Gastroesophageal sphincter (tissue), 4 donors: ENCODE results near the gene CENPT. TPM values are rescaled to one million over a fixed set of nuclear protein-coding genes. Genes with fewer than 3 reads are reported as not detected.

Experiments
- ATAC-seq: fragments of 150-250 bp; one replicate; pipeline ENCODE4 v1.9.1; 2016; ENCODE audit warnings: mild to moderate bottlenecking, moderate library complexity
- H3K27ac ChIP-seq, 4 donors: fragments of 200-600 bp; sonication (generic) in 3 of 4; 1 replicate in 3 of 4; 2 replicates in 1 of 4; pipeline ENCODE4 v1.5.1; 2016 to 2019
- H3K27me3 ChIP-seq: fragments of 200-600 bp; sonication (generic); one replicate; pipeline ENCODE4 v1.5.1; 2019
- H3K36me3 ChIP-seq, 2 donors: fragments of 200-600 bp; sonication (generic); one replicate each; pipeline ENCODE4 v1.5.1; 2019; ENCODE audit warnings: control low read depth in 1 of 2
- H3K4me1 ChIP-seq, 3 donors: fragments of 200-600 bp; sonication (generic); 1 replicate in 2 of 3; 2 replicates in 1 of 3; pipeline ENCODE4 v1.5.1; 2016 to 2019; ENCODE audit warnings: control low read depth in 2 of 3
- H3K4me3 ChIP-seq, 2 donors: fragments of 200-600 bp; sonication (generic); one replicate each; pipeline ENCODE4 v1.5.1; 2019; ENCODE audit warnings: mild to moderate bottlenecking in 1 of 2, moderate library complexity in 1 of 2
- H3K9me3 ChIP-seq, 3 donors: fragments of 200-600 bp; sonication (generic); one replicate each; pipeline ENCODE4 v1.5.1; 2017 to 2019; ENCODE audit warnings: control low read depth in 2 of 3
- CTCF ChIP-seq, 4 experiments: fragments of 200-600 bp in 2 of 4; fragments of 450-650 bp in 2 of 4; sonication (generic) in 1 of 4; IDR thresholded peaks; one replicate each; pipeline ENCODE4 v1.5.1; 2017 to 2019; ENCODE audit warnings: antibody characterized with exemption in 4 of 4, mild to moderate bottlenecking in 2 of 4, moderate library complexity in 2 of 4
- EP300 ChIP-seq: sonication (generic); formaldehyde crosslinking; IDR thresholded peaks from one replicate; pipeline ENCODE4 v1.6.1; 2017; ENCODE audit warnings: antibody characterized with exemption, mild to moderate bottlenecking
- POLR2A ChIP-seq, 2 donors: fragments of 450-650 bp; IDR thresholded peaks; one replicate each; pipeline ENCODE4 v1.6.1; 2017; ENCODE audit warnings: antibody characterized with exemption in 2 of 2, mild to moderate bottlenecking in 2 of 2, moderate library complexity in 1 of 2
- POLR2AphosphoS5 ChIP-seq: sonication (generic); formaldehyde crosslinking; IDR thresholded peaks from one replicate; pipeline ENCODE4 v1.6.1; 2017; ENCODE audit warnings: antibody characterized with exemption
- WGBS, 2 donors: methylation state at CpG; one replicate each; pipeline ENCODE4 v1.1.5; 2018; ENCODE audit warnings: low coverage in 1 of 2; 5-methylcytosine and 5-hydroxymethylcytosine counted together
- total RNA-seq, 4 donors: library from RNA; depleted of rRNA; stranded (reverse); fragments of >200 nt; gene quantifications; one replicate each; pipeline ENCODE4 v1.1.0, GENCODE V29; 2016

The CENPT gene
- total RNA-seq, 4 donors from 2014 or later = 15.4 to 44.2 (median 35.3) TPM

- H3K36me3 ChIP-seq = peaks cover 0 to 3% of the 10 kb centered on the region in 2 donors
- H3K4me1 ChIP-seq = no peaks in the 10 kb centered on the region
- 90 to 91% methylated on average over 5 of the region's 5 CpGs for WGBS, 2 donors
- H3K27me3 ChIP-seq = no peaks in the 10 kb centered on the region
- H3K27ac ChIP-seq = no peak overlapping the region
- H3K9me3 ChIP-seq = no peaks in the 10 kb centered on the region
- ATAC-seq = no peak
- no peak overlapping the region for H3K4me3 ChIP-seq
- TF ChIP-seq CTCF (IDR thresholded peaks at IDR 0.05) = no peak
- TF ChIP-seq POLR2AphosphoS5 = no peak
- TF ChIP-seq POLR2A (IDR thresholded peaks at IDR 0.05) = no peak
Measured at GRCh38 chr16:67786491-67786890, 61.0 kb downstream of the CENPT start.

- no peak overlapping the region for H3K4me3 ChIP-seq
- no peak for ATAC-seq
- peaks cover 0 to 14% of the 10 kb centered on the region in 2 donors for H3K36me3 ChIP-seq
- no peaks in the 10 kb centered on the region for H3K4me1 ChIP-seq
- TF ChIP-seq POLR2A (IDR thresholded peaks at IDR 0.05) = no peak
- TF ChIP-seq CTCF (IDR thresholded peaks at IDR 0.05) = no peak
- no peak for TF ChIP-seq EP300
- TF ChIP-seq POLR2AphosphoS5 = no peak
- H3K27ac ChIP-seq = no peak overlapping the region
- H3K9me3 ChIP-seq = no peaks in the 10 kb centered on the region
- no peaks in the 10 kb centered on the region for H3K27me3 ChIP-seq
Measured at GRCh38 chr16:67783353-67783725, 64.2 kb downstream of the CENPT start.

GRCh38 chr16:67782567-67783352 is 64.7 kb downstream of the CENPT start:
- H3K4me3 ChIP-seq = no peak overlapping the region
- no peaks in the 10 kb centered on the region for H3K4me1 ChIP-seq
- no peaks in the 10 kb centered on the region for H3K9me3 ChIP-seq
- H3K27me3 ChIP-seq = no peaks in the 10 kb centered on the region
- ATAC-seq = no peak
- WGBS, 2 donors = 87 to 88% methylated on average over 9 of the region's 12 CpGs
- no peak overlapping the region for H3K27ac ChIP-seq
- H3K36me3 ChIP-seq = peaks cover 0 to 13% of the 10 kb centered on the region in 2 donors
- TF ChIP-seq POLR2A (IDR thresholded peaks at IDR 0.05) = no peak
- no peak for TF ChIP-seq POLR2AphosphoS5
- no peak for TF ChIP-seq EP300
- TF ChIP-seq CTCF (IDR thresholded peaks at IDR 0.05) = no peak

GRCh38 chr16:67781565-67781921 is 66.0 kb downstream of the CENPT start:
- H3K9me3 ChIP-seq = no peaks in the 10 kb centered on the region
- 75 to 85% methylated on average over 3 to 4 of the region's 5 CpGs for WGBS, 2 donors
- no peaks in the 10 kb centered on the region for H3K27me3 ChIP-seq
- no peak for ATAC-seq
- TF ChIP-seq CTCF (IDR thresholded peaks at IDR 0.05) (no peak), EP300 (no peak), POLR2AphosphoS5 (no peak), POLR2A (IDR thresholded peaks at IDR 0.05) (no peak)
- no peaks in the 10 kb centered on the region for H3K4me1 ChIP-seq
- no peak overlapping the region for H3K27ac ChIP-seq
- H3K36me3 ChIP-seq = peaks cover 0 to 11% of the 10 kb centered on the region in 2 donors
- no peak overlapping the region for H3K4me3 ChIP-seq

- TF ChIP-seq POLR2AphosphoS5 (no peak), CTCF (IDR thresholded peaks at IDR 0.05) (no peak), POLR2A (IDR thresholded peaks at IDR 0.05) (no peak), EP300 (no peak)
- ATAC-seq = no peak
- no peak overlapping the region for H3K4me3 ChIP-seq
Measured at GRCh38 chr16:67780847-67781564, 66.5 kb downstream of the CENPT start.

More at GRCh38 chr16:67780847-67781564, 66.5 kb downstream of the CENPT start:
- WGBS, 2 donors = 81 to 97% methylated on average over 4 to 5 of the region's 7 CpGs
- H3K4me1 ChIP-seq = no peaks in the 10 kb centered on the region
- H3K27ac ChIP-seq = no peak overlapping the region
- H3K9me3 ChIP-seq = no peaks in the 10 kb centered on the region
- H3K36me3 ChIP-seq = peaks cover 0 to 11% of the 10 kb centered on the region in 2 donors
- no peaks in the 10 kb centered on the region for H3K27me3 ChIP-seq
